NCI-H2107 (cell line): ENCODE measurements around the gene TUBA3C.
"Not testable (repeated sequence)": the region's sequence is repeated elsewhere in the genome, so short reads cannot be mapped to it uniquely, and the experiment has no call there.

Experiments used
- DNase-seq: peaks from one replicate; lab custom pipeline; 2025; lab: John Stamatoyannopoulos, UW

The TUBA3C gene

DNA sequence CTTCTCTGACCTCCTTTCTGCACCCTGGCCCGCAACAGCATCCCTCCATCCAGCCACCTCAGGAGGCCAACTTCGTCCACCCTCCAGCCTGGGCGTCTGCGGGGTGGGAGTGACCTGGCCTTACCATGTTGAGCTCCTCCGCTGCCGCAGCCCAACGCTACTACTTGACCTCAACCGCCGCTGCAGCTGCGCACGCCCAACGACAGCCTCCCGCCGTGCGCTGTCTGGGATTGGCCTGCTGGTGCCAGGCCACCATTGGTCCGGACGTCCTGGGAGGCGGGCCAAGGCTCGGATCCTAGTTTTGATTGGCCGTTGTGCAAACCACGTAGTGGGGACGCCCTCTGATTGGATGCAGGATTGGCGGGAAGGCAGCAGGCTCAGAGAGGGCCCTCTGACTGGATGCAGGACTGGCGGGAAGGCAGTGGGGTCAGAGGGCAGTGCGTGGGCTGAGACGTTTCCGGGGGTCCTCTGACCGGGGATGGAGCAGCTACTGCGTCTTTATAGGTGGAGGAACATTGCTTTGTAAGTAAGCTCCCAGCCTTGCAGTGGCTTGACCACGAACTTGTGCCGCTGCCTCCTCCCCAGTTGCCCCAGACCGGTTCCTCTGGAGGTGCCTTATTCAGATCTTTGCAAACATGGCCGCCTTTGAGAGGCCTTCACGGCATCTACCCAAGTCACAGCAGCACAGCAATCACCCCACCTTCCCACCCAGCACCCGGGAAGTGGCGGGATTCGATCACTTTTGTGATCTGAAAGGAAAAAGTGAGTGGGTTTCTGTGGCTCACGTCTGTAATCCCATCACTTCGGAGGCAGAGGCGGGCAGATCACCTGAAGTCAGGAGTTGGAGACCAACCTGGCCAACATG, at the start of gene TUBA3C:
TUBA3C (minus strand) TSS at position 204 of the 865 bp plus-strand sequence; CDS start at position 127, 77 bp downstream.
- no peak for DNase-seq

DNA sequence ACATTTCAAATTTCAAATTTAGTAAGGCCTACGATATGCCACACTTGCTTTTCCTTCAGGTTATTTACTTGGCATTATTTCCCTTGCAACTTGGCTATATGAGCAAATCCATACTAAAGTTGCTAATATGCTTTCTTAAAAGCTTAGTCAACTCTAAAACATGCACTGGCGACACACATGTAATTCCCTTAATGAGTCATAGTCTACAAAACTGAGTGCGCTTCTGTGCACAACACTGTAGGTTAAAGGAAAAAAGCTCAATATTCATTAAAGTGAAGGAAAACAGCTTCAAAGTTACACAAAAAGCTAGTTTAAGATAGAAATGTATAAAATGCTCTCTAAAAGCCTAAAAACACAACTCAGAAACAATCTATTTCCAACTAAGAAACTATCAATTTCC, 25.8 kb upstream of the TUBA3C start:
- DNase-seq, result not testable (repeated sequence)

DNA sequence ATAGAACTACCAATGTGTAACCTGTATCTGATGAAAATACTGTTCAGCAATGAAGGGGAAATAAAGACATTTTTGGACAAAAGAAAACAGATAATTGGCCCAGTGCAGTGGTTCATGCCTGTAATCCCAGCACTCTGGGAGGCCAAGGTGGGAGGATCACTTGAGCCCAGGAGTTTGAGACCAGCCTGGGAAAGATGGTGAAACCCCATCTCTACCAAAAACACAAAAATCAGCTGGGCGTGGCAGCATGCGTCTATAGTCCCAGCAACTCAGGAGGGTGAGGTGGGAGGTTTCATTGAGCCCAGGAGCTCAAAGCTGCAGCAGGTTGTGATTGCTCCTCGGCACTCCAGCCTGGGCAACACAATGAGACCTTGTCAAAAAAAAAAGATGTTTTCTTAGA, 11.0 kb upstream of the TUBA3C start:
- not testable (repeated sequence) for DNase-seq

- not testable (repeated sequence) for DNase-seq
Observed at GRCh38 chr13:19189911-19190310, 8.3 kb upstream of the TUBA3C start.

DNA sequence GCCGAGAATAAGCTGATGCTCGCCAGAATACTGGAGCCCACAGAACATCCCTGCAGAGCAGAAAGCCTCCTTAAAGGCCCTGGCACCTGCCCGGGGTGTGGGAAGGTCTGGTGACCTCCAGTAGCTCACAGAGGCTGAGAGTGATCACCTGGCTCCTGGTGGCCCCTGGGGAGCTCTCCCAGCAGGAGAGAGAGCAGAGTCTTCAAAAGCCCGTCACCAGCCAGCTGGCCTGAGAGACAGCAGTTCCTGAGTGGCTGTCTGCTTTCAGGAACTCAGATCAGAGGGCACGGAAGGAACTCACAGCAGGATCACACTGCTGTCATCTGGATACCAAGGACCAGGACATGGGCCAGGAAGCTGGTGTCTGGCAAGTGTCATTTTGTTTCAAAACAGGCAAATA, 7.7 kb upstream of the TUBA3C start:
- DNase-seq, result not testable (repeated sequence)

- DNase-seq, result no peak
Observed at GRCh38 chr13:19185865-19186645, 4.4 kb upstream of the TUBA3C start.

GRCh38 chr13:19185086-19185864, 3.7 kb upstream of the TUBA3C start:
- DNase-seq, result no peak

DNA sequence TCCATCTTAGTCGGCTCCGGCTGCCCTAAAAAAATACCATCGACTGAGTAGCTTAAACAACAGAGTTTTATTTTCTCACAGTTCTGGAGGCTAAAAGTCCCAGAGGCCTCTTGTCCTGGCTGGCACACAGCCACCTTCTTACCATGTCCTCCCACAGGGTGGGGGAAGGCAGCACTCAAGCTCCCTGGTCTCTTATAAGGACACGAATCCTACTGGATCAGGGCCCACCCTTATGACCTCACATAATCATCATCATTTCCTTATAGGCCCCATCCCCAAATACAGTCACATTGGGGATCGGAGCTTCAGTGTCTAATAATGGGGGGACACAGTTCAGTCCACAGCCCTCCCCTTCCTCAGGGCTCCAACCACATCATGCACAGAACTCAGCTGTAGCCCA, 2.6 kb upstream of the TUBA3C start:
- no peak for DNase-seq

DNA sequence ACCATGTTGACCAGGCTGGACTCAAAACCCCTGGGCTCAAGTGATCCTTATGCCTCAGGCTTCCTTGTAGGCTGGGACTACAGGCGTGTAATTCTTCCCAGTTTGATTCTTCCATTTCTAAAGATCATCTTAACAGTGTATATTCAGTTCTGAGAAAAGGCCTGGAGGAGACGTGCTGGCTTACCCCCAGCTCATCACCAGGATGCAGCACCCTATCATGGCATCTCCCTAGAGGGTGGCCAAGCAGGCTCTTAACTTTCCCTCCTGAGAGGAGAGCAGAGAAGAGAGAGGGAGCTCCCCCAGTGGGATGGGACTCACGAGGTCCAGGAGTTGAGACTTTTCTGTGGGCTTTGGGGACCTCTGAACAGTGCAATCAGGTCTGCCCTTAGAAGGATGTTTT, 2.1 kb upstream of the TUBA3C start:
- no peak for DNase-seq

DNA sequence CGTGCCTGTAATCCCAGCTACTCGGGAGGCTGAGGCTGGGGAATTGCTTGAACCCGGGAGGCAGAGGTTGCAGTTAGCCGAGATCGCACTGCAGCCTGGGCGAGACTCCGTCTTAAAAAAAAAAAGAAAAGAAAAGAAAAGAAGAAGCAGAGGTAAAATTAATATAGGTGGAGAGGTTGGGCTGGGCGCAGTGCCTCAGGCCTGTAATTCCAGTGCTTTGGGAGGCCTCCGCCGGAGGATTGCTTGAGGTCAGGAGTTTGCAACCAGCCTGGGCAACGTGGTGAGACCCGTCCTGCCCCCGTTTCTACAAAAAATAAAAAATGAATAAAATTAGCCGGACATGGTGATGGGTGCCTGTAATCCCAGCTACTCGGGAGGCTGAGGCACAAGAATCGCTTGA, 912 bp upstream of the TUBA3C start:
- no peak for DNase-seq

DNA sequence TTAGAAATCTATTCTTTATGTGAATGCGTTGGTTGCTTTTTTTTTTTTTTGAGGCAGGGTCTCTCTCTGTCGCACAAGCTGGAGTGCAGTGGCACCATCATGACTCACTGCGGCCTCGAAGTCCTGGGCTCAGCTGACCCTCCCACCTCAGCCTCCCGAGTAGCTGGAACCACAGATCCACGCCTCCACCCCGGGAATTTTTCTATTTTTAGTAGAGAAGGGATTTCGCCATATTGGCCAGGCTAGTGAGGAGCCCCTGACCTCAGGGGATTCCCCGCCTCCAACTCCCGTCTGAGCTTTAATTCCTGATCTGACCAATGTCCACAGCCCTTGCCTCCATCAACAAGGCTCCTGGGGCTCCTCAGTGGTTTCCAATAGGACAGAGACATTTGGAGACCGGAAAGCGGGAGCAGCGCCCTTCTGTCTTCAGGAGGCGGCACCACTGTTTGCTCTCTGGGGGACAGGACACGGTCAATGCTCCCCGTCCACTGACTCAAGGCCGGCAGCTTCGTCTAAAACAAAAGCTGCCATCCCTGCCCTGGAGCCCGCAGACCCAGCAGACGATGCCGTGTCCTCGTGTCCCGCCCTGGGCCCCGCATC, 503 bp downstream of the TUBA3C start:
- DNase-seq, result no peak

DNA sequence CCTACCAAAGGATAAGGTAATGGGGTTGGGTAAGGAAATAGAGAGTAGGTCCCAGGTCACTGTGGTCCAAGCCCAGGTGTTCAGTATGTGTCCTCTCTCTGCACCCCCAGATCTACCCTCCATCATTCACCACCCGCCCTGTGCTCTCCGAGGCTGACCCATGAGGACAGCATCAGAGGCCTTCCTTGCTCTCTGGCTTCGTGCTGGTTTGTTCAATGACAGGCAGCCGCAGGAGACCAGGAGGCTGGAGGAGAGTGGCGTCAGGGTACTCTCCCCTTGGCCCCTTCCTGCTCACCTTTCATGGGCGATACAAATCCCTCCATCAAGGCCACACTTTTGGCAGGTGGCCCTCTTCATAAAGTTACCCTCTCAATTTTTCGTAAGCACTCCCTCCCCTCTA, 1.7 kb downstream of the TUBA3C start:
- DNase-seq, result no peak

DNA sequence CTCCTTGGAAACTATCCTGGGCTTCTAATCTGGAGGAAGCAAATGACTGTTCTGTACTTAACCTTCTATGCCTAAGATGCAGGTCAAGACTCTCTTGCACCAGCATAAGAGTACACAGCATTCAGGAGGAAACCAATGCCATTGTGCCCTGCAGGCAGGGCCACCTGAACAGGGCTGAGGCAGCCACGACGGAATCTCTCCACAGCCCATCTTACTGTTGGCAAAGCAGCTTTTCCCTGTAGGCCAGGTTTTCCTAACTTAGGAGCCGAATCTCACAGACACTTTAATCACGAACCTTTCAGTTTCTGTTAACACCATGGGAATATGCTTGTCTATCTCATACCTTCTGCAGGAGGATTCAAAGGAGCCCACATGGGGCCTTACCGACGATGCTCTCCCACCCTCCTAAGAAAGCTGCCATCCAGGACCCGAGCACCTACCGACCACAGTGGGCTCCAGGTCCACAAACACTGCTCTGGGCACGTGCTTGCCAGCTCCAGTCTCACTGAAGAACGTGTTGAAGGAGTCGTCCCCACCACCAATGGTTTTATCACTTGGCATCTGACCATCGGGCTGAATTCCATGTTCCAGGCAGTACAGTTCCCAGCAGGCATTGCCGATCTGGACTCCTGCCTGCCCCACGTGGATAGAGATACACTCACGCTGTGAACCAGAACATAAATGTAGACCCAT, 2.6 kb downstream of the TUBA3C start:
- DNase-seq, result no peak

DNA sequence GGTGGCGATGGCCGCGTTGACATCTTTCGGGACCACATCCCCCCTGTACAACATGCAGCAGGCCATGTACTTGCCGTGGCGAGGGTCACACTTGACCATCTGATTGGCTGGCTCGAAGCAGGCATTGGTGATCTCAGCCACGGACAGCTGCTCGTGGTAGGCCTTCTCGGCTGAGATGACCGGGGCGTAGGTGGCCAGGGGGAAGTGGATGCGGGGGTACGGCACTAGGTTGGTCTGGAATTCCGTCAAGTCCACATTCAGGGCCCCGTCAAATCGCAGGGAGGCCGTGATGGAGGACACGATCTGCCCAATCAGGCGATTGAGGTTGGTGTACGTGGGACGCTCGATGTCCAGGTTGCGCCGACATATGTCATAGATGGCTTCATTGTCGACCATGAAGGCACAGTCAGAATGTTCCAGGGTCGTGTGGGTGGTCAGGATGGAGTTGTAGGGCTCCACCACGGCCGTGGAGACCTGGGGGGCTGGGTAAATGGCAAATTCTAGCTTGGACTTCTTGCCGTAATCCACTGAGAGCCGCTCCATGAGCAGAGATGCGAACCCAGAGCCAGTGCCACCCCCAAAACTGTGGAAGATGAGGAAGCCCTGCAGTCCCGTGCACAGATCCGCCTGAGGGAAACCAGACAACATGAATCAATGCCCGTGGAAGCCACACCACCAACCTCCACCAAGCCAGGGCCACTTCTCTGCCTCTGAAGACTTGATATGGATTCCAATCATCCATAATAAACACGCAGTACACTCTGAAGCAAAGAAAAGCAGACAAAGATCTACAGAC, 4.4 kb downstream of the TUBA3C start:
- DNase-seq, result not testable (repeated sequence)

GRCh38 chr13:19173752-19174151, 7.9 kb downstream of the TUBA3C start:
- no peak for DNase-seq

- DNase-seq, result no peak
Observed at GRCh38 chr13:19172647-19173030, 9.0 kb downstream of the TUBA3C start.

GRCh38 chr13:19172007-19172646, 9.5 kb downstream of the TUBA3C start:
- DNase-seq, result no peak

DNA sequence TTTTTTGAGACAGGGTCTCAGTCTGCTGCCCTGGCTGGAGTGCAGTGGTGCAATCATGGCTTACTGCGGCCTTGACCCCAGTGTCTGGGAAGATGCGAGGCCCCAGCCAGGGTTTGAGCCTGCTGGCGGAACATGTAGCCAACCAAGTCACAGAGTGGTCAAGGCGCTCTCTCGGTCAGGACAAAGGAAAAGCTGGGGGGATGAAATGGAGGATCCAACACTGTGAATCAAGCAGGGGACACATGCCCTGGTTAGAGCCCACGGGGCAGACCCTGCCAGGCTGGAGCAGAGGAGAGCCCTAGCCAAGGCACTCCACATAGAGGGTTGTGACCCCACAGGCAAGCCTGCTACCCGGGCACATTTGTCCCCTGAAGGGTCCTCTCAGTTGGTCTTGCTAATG, 10.1 kb downstream of the TUBA3C start:
- DNase-seq, result no peak

- no peak for DNase-seq
Observed at GRCh38 chr13:19169991-19170390, 11.6 kb downstream of the TUBA3C start.

GRCh38 chr13:19169496-19169895, 12.1 kb downstream of the TUBA3C start:
- no peak for DNase-seq
